ENCODE measurements around the gene FBXL13.
"Not testable (repeated sequence)": the region's sequence is repeated elsewhere in the genome, so short reads cannot be mapped to it uniquely, and the experiment has no call there.

The FBXL13 gene

GRCh38 chr7:102985176-102985783, 89.3 kb downstream of the FBXL13 start:
- DNase-seq (ENCODE audit: low read depth): peak; percentile 43
- H3K4me3 ChIP-seq (ENCODE audit: control insufficient read depth, low read depth, low read length): no peak overlapping the region
- no peak for TF ChIP-seq CTCF (conservative IDR thresholded peaks at IDR 0.05; ENCODE audit: control insufficient read depth, insufficient read depth, low read depth, low read length)

GRCh38 chr7:102983602-102984001, 91.0 kb downstream of the FBXL13 start:
- no peak overlapping the region for H3K4me3 ChIP-seq (ENCODE audit: control insufficient read depth, low read depth, low read length)
- no peak for TF ChIP-seq CTCF (conservative IDR thresholded peaks at IDR 0.05; ENCODE audit: control insufficient read depth, insufficient read depth, low read depth, low read length)
- no peak for DNase-seq (ENCODE audit: low read depth)

GRCh38 chr7:102982235-102982634, 92.4 kb downstream of the FBXL13 start:
- TF ChIP-seq CTCF (conservative IDR thresholded peaks at IDR 0.05; ENCODE audit: control insufficient read depth, insufficient read depth, low read depth, low read length): no peak
- no peak for DNase-seq (ENCODE audit: low read depth)

GRCh38 chr7:102981451-102981850, 93.1 kb downstream of the FBXL13 start:
- TF ChIP-seq CTCF (conservative IDR thresholded peaks at IDR 0.05; ENCODE audit: control insufficient read depth, insufficient read depth, low read depth, low read length): no peak
- no peak overlapping the region for H3K4me3 ChIP-seq (ENCODE audit: control insufficient read depth, low read depth, low read length)
- DNase-seq (ENCODE audit: low read depth): no peak

More at GRCh38 chr7:102982235-102982634, 92.4 kb downstream of the FBXL13 start:
- no peak overlapping the region for H3K4me3 ChIP-seq (ENCODE audit: control insufficient read depth, low read depth, low read length)

- TF ChIP-seq CTCF (conservative IDR thresholded peaks at IDR 0.05; ENCODE audit: control insufficient read depth, insufficient read depth, low read depth, low read length): no peak
- DNase-seq (ENCODE audit: low read depth): no peak
- H3K4me3 ChIP-seq (ENCODE audit: control insufficient read depth, low read depth, low read length): no peak overlapping the region
Measured at GRCh38 chr7:102979670-102980069, 94.9 kb downstream of the FBXL13 start.

GRCh38 chr7:102978284-102978683, 96.3 kb downstream of the FBXL13 start:
- TF ChIP-seq CTCF (conservative IDR thresholded peaks at IDR 0.05; ENCODE audit: control insufficient read depth, insufficient read depth, low read depth, low read length): no peak
- DNase-seq (ENCODE audit: low read depth): peak; percentile 85
- no peak overlapping the region for H3K4me3 ChIP-seq (ENCODE audit: control insufficient read depth, low read depth, low read length)

GRCh38 chr7:102977586-102977985, 97.0 kb downstream of the FBXL13 start:
- DNase-seq (ENCODE audit: low read depth); H3K4me3 ChIP-seq (ENCODE audit: control insufficient read depth, low read depth, low read length): not testable (repeated sequence)

Data from fibroblast of mammary gland (primary cell).